Measurements from ENCODE around the gene SF3B3.

The SF3B3 gene

GRCh38 chr16:70523743-70524398, at the start of gene SF3B3:
Gene SF3B3 (plus strand): TSS chr16:70523816. CDS start chr16:70526657, 2,841 bp downstream.
- peak in 1 of 2 donors; percentile 43 for DNase-seq (ENCODE audit: low read depth in 2 of 2)

GRCh38 chr16:70474320-70475053, 49.1 kb upstream of the SF3B3 start:
- no peak for DNase-seq (ENCODE audit: low read depth in 2 of 2)

GRCh38 chr16:70475054-70475871, 48.4 kb upstream of the SF3B3 start:
- DNase-seq (ENCODE audit: low read depth in 2 of 2) = no peak

GRCh38 chr16:70476272-70477020, 47.2 kb upstream of the SF3B3 start:
- no peak for DNase-seq (ENCODE audit: low read depth in 2 of 2)

- DNase-seq (ENCODE audit: low read depth in 2 of 2) = no peak
Measured at GRCh38 chr16:70478169-70478568, 45.4 kb upstream of the SF3B3 start.

- DNase-seq (ENCODE audit: low read depth in 2 of 2) = no peak
Measured at GRCh38 chr16:70478912-70479341, 44.7 kb upstream of the SF3B3 start.

- no peak for DNase-seq (ENCODE audit: low read depth in 2 of 2)
Measured at GRCh38 chr16:70480127-70481105, 43.2 kb upstream of the SF3B3 start.

- DNase-seq (ENCODE audit: low read depth in 2 of 2) = no peak
Measured at GRCh38 chr16:70481929-70482536, 41.6 kb upstream of the SF3B3 start.

GRCh38 chr16:70482624-70483023, 41.0 kb upstream of the SF3B3 start:
- DNase-seq (ENCODE audit: low read depth in 2 of 2) = no peak

- no peak for DNase-seq (ENCODE audit: low read depth in 2 of 2)
Measured at GRCh38 chr16:70483426-70483825, 40.2 kb upstream of the SF3B3 start.

- DNase-seq (ENCODE audit: low read depth in 2 of 2) = no peak
Measured at GRCh38 chr16:70484867-70485266, 38.7 kb upstream of the SF3B3 start.

- no peak for DNase-seq (ENCODE audit: low read depth in 2 of 2)
Measured at GRCh38 chr16:70490261-70490660, 33.4 kb upstream of the SF3B3 start.

- DNase-seq (ENCODE audit: low read depth in 2 of 2) = no peak
Measured at GRCh38 chr16:70493802-70494201, 29.8 kb upstream of the SF3B3 start.

- DNase-seq (ENCODE audit: low read depth in 2 of 2) = no peak
Measured at GRCh38 chr16:70494202-70494770, 29.3 kb upstream of the SF3B3 start.

- DNase-seq (ENCODE audit: low read depth in 2 of 2) = no peak
Measured at GRCh38 chr16:70494777-70495176, 28.8 kb upstream of the SF3B3 start.

- DNase-seq (ENCODE audit: low read depth in 2 of 2) = no peak
Measured at GRCh38 chr16:70495425-70496182, 28.0 kb upstream of the SF3B3 start.

GRCh38 chr16:70496513-70496912, 27.1 kb upstream of the SF3B3 start:
- DNase-seq (ENCODE audit: low read depth in 2 of 2) = no peak

GRCh38 chr16:70508752-70509151, 14.9 kb upstream of the SF3B3 start:
- no peak for DNase-seq (ENCODE audit: low read depth in 2 of 2)

GRCh38 chr16:70510216-70510615, 13.4 kb upstream of the SF3B3 start:
- no peak for DNase-seq (ENCODE audit: low read depth in 2 of 2)

Measured in activated CD8-positive, alpha-beta memory T cell treated with anti-CD3 and anti-CD28 coated beads for 4 hours (primary cell).